ENCODE measurements around the gene C14orf132.
"Not testable (repeated sequence)": the region's sequence is repeated elsewhere in the genome, so short reads cannot be mapped to it uniquely, and the experiment has no call there.

Gene C14orf132

DNA sequence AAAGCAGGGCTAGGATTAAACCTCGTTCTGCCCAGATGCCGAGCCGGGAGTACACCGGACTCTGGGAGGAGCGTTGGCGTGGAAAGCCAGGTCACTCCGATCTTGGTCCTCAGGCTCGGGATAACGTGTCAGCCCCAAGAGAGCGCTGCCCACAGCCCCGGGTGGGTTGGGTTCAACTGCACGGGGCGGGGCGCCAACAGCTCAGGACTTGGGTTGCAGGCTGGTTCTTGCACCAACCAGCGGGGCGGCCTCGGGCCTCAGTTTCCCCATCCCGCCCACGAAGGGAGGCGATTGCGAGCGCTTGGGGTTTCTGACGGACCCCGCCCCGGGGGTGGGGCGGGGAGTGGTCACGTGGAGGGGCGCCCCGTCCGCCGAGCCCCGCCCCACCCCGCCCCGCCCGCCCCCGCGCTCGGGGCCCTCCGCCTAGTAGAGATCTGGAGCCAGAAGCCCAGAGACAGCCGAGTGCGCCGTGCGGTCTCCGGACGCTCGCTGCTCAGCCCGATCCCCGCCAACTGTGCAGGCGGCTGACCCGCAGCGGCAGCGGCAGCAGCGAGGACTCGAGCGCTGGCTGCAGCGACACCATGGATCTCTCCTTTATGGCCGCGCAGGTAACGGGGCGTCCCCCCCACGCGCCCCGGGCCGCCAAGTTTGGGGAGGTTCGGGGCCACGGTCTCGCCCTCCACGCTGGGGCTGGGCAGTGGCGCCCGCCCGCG lies at the start of gene C14orf132:
TSS of gene C14orf132 (plus strand) at position 443 of the 713 bp plus-strand sequence. CDS start at position 582, 139 bp downstream.
- peak in 55 of 58 donors; percentile 25 to 80 (median 62) for DNase-seq

DNA sequence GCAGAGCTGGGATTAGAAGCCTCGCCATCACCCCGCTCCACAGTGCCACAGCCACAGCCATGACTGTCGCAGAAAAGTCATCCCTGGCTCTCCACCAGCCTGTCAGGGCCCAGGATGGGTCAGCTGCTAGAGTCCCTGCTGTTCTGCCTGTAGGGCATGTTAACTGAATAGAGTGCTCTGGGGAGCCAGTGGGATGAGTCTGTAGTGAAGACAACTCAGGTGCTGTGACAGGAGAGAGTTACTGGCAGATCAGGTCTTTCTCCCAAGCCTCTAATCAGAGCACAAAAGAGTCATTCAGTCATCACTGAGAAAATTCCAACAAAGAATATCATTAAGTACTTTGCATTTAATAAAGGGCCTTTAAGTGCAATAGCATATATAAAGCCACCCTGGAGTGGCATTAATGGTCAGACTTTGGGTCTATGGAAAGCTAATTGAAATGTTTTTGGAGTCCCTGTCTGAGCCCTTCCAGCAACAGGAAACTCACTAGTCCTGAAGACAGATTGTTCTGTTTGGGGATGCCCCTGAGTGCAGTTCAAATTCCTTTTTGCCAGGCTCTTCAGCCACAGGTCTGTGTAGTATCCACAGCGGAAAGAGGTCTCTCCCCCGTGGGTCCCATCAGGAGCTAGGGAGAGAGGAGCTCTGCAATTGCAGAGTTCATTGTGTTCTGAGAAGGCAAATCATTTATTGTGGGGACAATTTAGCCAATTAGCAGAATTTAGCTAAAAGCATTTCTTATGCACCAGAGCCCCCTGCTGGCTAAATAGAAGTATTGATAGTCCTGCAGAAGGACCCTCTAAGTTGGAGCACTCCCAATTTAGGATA lies 45.2 kb upstream of the C14orf132 start:
- peak in 23 of 58 donors; percentile 1 to 53 (median 8) for DNase-seq

DNA sequence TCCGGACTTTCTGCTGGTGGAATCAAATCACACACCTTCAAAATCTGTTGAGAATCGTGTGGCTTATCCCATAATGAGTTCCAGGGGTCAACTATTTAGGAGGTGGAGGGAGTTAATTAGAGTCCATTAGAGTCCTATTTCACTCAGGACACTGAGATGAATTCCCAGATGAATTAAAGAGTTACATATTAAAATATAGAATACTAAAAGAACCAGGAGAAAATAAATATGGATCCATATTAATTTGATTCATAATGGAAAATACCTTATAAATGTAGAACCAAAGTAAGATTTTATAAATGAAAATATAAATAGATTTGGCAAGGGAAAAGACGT lies 44.6 kb upstream of the C14orf132 start:
- DNase-seq, result no peak

DNA sequence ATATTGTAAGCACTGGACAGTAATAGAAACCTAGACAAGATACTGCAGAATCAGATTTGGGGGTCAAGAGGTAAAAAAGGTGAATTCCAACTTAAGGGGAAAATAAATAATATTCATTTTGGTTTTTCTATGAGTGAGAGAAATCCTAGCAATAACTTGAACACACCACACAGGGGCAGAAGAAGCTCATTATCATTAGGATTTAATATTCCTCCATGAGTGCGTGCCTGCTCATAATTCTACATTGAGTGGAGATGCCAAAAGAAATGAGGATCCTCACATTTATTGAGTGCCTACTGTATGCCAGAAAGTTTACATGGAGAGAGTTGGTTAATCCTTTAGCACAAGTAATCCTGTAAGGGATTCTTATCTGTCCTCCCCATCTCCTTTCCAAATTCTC lies 40.5 kb upstream of the C14orf132 start:
- peak in 1 of 58 donors; percentile 5 for DNase-seq

DNA sequence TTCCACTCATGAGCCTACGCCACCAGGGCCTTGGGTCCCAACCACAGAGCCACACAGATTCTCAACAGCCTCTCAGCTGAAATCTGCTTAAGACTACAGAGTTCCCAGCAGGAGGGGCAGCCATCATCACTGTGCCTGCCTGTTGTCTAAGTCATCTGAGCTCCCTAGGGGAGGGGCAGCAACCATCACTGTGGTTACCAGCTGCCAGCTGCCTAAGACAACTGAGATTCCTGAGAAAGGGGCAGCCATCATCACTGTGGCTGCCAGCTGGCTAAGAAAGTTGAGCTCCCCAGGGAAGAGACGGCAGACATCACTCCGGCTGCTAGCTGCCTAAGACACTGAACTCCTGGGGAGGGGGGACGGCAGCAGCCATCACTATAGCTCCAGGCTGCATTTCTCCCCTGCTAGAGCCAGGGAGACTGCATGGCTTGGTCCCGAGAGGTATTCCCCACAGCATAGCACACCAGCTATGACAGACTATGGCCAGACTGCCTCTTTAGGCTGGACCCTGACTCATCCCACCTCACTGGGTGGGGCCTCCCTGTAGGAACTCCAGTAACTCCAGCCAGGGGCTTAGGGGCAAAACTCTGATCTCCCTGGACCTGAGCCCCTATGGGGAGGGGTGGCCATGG lies 37.2 kb upstream of the C14orf132 start:
- DNase-seq, result peak in 1 of 58 donors; percentile 2

DNA sequence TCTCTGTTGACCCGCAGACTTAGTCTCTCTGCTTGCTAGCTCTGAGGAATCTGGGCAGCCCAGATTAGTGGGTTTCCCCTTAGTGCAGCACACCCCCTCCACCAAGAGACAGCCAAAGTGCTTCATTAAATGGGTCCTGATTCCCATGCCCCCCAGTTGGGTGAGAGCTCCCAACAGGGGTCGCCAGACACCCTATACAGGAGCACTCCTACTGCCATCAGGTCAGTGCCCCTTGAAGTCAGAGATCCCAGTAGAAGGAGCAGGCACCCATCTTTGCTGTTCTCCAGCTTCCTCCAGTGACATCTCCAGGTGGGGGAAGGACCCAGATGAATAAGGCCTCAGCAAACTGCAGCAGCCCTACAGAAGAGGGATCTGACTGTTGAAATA lies 36.7 kb upstream of the C14orf132 start:
- DNase-seq, result no peak

DNA sequence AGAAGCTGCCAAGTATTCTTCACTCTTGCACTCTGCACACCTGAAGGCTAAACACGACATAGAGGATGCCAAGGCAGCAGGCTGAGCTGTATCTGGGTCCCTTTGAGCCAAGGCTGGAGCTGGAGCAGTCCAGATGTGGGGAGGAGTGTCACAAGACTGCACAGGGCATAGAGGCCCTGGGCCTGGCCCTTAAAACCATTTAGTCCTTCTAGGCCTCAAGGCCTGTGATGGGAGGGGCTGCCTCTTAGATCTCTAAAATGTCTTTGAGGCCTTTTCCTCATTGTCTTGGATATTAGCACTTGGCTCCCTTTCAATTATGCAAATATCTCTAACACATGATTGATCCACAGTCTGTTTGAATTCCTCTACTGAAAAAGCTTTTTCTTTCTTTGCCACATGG lies 28.0 kb upstream of the C14orf132 start:
- DNase-seq, result no peak

DNA sequence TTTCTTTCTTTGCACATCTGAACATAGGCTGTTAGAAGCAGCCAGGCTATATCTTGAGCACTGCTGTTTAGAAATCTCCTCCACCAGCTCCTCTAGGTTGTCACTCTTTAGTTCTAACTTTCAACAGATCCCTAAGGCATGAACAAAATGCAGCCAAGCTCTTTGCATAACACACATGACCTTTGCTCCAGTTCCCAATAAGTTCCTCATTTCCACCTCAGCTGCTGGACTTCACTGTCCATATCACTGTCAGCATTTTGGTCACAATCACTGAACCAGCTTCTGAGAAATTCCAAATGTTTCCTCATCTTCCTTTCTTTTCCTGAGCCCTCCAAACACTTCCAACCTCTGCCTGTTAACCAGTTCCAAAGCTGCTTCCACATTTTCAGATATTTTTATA lies 27.6 kb upstream of the C14orf132 start:
- no peak for DNase-seq

DNA sequence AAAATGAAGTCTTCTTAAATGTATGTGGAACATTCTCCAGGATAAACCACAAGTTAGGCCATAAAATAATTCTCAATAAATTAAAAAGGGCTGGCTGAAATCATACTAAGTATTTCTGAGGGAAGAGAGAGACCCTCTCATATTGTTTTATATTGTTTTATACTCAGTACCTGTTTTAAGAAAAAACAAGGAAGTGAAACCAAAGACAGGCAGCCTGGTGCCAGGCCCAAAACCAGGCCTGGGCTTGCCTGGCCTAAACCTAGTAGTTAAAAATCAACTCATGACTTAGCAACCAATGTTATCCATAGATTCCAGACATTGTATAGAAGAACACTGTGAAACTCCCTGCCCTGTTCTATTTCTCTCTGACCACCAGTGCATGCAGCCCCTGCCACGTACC lies 26.4 kb upstream of the C14orf132 start:
- DNase-seq, result not testable (repeated sequence)

DNA sequence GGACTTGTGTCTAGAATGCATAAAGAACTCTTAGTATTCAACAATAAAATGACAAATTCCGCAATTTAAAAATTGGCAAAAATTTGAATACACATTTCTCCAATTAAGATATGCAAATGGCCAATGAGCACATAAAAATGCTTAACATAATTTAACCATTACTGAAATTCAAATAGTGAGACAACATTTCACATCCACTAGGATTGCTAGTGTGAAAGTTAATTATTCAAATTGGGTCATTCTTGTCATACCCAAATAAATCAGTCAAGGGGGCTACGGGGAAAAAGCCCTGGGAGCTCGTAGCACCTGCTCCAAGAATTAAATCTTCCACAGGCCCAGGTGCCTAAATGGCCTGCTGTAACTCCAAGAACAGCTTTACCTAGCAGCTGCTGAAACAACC lies 25.0 kb upstream of the C14orf132 start:
- DNase-seq, result no peak

DNA sequence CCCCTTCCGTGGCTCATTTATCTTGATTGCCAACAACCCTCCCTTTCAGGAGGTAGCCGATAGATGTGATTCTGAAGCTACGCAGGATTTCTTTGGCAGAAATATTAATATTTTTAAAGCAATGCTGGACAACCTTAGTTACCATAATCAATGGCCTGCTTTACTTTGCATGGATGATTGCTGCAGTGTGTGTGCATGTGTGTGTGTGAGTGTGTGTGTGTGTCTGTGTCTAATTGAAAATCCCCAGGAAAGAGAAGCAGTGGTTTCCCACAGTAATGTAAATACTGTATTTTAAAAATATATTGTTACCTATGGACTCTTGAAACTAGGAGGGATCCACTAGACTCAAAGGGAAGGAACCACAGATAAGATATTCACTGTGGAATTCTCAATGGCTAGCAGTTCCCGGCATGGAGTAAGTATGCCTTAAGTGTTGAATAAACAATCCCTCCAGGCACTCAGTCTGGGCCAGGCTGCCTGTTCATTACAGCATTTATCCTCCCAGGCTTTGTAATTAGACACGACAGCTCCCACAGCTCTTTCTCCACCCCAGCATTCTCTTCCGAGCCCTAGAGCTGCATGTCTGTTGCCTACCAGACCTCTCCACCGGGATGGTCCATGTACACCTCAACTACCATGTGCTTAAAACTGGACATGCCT lies 22.5 kb upstream of the C14orf132 start:
- DNase-seq, result no peak

DNA sequence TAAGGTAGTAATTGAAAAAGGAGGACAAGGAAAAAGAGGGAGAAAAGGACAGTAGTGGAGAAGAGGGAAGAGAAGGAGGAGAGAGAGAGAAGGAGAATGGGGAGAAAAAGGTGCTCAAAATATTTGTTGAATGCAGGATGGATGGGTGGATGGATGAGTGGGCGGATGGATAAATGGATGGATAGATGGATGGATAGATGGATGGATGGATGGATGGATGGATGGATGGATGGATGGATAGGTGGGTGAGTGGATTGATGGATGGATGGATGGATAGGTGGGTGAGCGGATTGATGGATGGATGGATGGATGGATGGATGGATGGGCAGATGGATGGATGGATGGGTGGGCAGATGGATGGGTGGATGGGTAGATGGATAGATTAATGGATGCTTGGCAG lies 21.3 kb upstream of the C14orf132 start:
- DNase-seq, result no peak

DNA sequence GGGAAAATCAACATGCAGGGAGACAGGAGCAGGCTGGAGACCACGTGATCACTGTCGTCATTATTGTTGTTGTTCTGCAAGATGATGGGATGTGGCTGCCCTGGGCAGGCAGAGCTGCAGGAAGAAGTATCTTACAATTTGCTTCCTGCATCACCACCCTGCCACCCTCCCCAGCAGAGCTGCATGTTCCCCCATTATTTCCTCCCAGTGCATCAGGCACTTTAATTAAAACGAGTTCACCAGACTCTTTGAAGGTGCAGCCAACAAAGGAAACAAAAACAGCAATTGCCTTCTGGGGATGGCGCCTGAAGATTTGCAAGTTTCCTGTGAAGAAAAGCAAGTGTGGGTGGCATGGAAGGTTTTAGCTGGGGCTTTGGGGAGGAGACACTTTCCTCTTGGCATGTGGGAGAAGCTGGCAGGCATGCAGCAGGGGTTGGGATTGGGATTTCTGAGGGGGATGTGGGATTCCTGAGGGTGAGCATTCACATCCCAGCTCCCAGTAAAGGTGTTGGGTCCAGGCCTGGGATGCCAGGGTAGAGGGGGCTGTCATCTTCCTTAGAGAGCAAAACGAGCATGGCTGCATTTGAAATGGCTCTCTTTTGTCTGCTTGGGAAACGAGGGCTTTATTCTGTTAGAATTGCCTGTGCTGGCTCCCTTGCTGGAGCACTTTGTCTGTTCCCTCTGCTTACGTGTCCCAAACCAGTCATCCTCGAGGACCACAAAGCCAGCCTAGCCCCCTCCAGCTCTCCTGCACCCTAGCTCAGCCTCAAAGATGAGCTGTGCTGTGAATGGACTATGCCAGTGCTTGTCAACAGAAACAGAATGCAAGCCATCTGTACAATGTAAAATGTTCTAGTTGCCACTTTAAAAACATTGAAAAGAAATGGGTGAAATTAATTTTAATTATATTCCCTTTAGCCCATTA lies 11.5 kb upstream of the C14orf132 start:
- DNase-seq, result peak in 20 of 58 donors; percentile 14 to 84 (median 36)

DNA sequence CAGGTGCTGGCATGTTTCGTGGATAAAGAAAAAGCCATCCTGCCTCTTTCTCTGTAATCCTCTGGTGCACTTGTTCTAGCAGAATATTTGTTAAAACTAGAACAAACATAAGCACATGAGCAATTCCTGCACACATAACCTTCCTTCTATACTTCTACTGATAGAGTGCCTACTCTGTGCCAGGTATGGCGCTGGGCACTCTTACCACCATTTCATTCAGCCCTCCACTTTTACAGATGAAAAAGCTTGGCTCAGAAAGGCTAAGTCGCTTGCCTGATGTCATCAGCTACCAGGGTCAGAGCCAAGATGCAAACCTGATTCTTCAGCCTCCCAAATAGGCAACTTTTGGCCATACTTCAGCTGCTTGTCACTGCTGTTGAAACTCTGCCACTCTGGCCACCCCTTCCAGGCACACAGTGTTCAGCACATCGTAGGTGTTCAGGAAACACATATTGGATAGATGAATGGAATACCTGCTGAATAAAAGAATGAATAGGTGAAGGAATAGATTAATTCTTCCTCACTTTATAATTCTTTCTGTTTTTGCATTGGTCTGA lies 10.0 kb upstream of the C14orf132 start:
- no peak for DNase-seq

DNA sequence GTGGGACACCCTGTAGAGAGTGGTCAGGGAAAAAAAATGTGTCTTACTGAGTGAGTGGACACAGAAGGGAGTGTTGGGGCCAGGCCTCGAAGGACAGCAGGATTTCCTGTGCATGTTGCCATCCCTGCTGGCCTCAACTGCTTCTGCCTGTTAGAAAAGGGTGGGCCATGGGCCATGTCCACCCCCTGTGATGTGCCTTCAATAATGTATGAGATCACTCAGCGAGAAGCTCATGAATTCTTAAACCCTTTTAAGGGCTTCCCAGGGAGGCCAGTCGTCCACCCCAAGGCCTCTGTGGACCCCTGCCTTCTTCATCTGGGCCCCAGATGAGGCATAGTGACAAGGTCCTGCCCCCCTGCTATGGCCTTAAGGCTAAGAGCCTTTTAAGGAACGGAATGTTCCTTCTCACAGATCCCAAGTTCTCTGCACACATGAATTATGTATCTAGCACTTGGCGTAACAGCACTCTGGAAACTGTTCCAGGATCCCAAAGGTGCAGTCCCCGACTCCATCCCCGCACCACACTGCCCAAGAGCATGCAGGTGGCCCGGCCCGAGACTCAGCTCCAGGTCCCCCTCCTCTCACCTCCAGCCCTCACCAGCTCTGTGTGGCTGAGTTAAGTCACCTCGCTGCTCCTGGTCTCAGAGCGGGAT lies 8.9 kb upstream of the C14orf132 start:
- no peak for DNase-seq

DNA sequence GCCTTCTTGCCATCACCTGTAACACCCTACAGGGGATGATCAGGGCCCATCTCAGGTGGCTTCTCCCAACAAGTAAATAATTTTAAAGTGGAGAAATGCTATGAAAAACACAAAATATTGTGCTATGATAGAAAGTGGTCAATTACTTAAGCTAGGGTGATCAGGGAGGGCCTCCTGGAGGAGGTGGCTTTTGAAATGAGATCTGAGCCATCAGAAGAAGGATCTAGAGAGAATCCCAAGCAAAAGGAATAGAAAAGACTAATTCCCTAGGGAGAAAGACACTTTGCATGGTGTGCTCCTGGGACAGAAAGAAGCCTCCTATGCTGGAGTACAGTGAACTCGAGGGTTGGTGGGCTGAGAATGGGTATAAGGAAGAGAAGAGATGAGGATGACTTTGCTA lies 7.5 kb upstream of the C14orf132 start:
- DNase-seq, result no peak

DNA sequence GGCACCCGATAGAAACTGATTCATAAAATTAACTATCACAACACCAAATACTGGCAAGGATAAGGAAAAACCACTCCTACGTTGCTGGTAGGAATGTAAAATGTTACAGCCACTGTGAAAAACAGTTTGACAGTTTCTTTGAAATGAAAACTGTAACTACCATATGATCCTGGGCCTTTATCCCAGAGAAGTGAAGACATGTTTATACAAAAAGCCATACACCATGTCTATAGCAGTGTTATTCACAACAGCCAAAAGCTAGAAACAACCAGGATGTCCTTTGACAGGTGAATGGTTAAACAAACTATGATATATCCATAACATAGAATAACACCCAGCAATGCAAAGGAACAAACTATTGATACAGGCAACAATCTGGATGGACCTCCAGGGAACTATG lies 3.7 kb upstream of the C14orf132 start:
- DNase-seq, result no peak

DNA sequence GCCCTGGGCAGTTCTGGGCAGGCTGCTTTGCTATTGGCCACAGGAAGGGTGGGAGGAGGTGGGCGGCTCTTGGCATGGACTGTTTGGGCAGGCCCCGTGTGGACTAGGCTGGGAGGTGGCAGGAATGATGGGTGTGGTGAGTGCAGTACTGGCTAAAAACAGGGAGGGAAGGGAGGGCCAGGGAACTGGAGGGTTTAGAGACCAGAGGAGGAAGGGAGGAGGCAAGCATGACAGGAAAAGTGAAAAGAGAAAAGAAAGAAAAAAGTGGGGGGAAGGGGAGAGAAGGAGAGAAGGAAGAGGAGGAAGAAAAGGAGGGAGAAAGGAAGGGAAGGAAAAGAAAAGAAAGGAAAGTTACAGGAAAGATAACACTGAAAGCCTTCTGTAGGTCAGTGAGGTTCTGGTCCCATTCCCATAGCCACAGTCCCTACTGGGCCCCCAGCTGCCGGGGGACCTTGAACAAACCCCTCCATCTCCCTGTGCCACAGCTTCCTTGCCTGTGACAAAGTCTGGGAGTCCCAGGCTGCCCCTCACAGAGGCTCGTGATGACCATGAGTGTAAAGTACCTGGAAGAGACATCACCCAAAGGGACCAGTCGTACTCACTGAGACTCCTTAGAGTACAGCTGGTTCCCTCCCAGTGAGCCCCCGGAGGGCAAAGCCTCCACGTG lies 1.1 kb upstream of the C14orf132 start:
- no peak for DNase-seq

DNA sequence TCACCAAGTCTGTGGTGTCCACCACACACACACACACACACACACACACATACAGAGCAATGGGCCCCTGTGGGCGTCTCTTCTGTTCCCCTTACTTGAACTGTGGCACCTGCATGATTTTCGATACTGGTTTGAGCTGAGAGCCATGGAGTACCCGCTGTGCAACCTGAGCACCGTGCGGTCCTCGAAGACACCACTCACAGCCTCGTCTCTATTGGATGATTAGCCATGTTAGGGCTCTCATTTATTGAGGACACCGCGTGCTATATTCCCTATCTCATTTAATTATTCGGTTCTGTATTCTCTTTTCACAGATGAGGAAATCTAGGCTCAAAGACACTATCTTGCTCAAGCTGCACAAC lies 623 bp upstream of the C14orf132 start:
- DNase-seq, result peak in 1 of 58 donors; percentile 9
